K562 (cell line): ENCODE results near the gene PSRC1. TPM values are rescaled to one million over a fixed set of nuclear protein-coding genes. Genes with fewer than 3 reads are reported as not detected.

ENCODE experiments used
- ATF7 ChIP-seq: fragments of 450-650 bp; IDR thresholded peaks from 2 replicates; pipeline ENCODE4 v1.7.1; 2014; ENCODE audit warnings: mild to moderate bottlenecking, moderate library complexity
- BCL6 ChIP-seq: fragments of 250-450 bp; sonication (Bioruptor Pico); IDR thresholded peaks from 2 replicates; pipeline ENCODE4 v1.4.0; 2020
- CBFA2T3 ChIP-seq: fragments of 450-650 bp; IDR thresholded peaks from 2 replicates; pipeline ENCODE4 v1.6.1; 2017
- CREBBP ChIP-seq: IDR thresholded peaks from one replicate; pipeline ENCODE4 v1.6.1; 2012; ENCODE audit warnings: low read depth, mild to moderate bottlenecking, control low read depth, inconsistent platforms, low read length
- EP400 ChIP-seq: fragments of 450-650 bp; IDR thresholded peaks from 2 replicates; pipeline ENCODE4 v1.6.1; 2017; ENCODE audit warnings: antibody characterized with exemption, mild to moderate bottlenecking, moderate library complexity
- ETV5 ChIP-seq: sonication (generic); formaldehyde crosslinking; IDR thresholded peaks from 2 replicates; pipeline ENCODE4 v1.4.0; 2020; ENCODE audit warnings: low read depth, mild to moderate bottlenecking, missing genetic modification reagents
- ETV6 ChIP-seq, 3 experiments: fragments of 150-350 bp in 1 of 3; sonication (generic) in 1 of 3; formaldehyde crosslinking in 1 of 3; IDR thresholded peaks; 2 replicates each; pipeline versions ENCODE4 v1.6.1 to v1.8.0; 2014 to 2022; ENCODE audit warnings: borderline replicate concordance in 2 of 3, low read depth in 2 of 3, antibody characterized with exemption in 1 of 3, low read length in 1 of 3, mild to moderate bottlenecking in 1 of 3, missing genetic modification reagents in 1 of 3
- GABPA ChIP-seq: fragments of 200-800 bp; sonication (Bioruptor generic); conservative IDR thresholded peaks from 2 replicates; pipeline ENCODE4 v1.6.1; 2016; ENCODE audit warnings: low read depth, missing genetic modification characterization, missing compliant biosample characterization
- LEF1 ChIP-seq: fragments of 450-650 bp; IDR thresholded peaks from 2 replicates; pipeline ENCODE4 v1.6.1; 2016; ENCODE audit warnings: mild to moderate bottlenecking
- MYC ChIP-seq, 2 experiments: fragments of 250-450 bp in 1 of 2; sonication (Bioruptor Pico) in 1 of 2; IDR thresholded peaks; 2 replicates each; pipeline versions ENCODE4 v1.5.1 to v1.6.1; 2012 to 2021; ENCODE audit warnings: low read depth in 2 of 2, borderline replicate concordance in 1 of 2, improper control_type of control experiment in 1 of 2, low read length in 1 of 2, mild to moderate bottlenecking in 1 of 2, moderate library complexity in 1 of 2
- NFATC3 ChIP-seq: fragments of 450-650 bp; IDR thresholded peaks from 2 replicates; pipeline ENCODE4 v1.6.1; 2017; ENCODE audit warnings: mild to moderate bottlenecking
- PHB ChIP-seq: fragments of 250-450 bp; sonication (Bioruptor Pico); IDR thresholded peaks from 2 replicates; pipeline ENCODE4 v1.5.0; 2021
- POLR2A ChIP-seq: fragments of 450-650 bp; conservative IDR thresholded peaks from 2 replicates; pipeline ENCODE4 v1.6.1; 2016
- POLR2H ChIP-seq: IDR thresholded peaks from 2 replicates; pipeline ENCODE4 v1.6.1; 2016; ENCODE audit warnings: missing genetic modification characterization, low read depth, mild to moderate bottlenecking, control low read depth, missing compliant biosample characterization, moderate library complexity
- PTRF ChIP-seq: fragments of 450-650 bp; IDR thresholded peaks from 2 replicates; pipeline ENCODE4 v1.6.1; 2016; ENCODE audit warnings: mild to moderate bottlenecking, missing genetic modification characterization, missing compliant biosample characterization
- RAD51 ChIP-seq: fragments of 450-650 bp; IDR thresholded peaks from 2 replicates; pipeline ENCODE4 v1.7.1; 2016; ENCODE audit warnings: low read depth, mild to moderate bottlenecking, borderline replicate concordance
- SMAD3 ChIP-seq: fragments of 450-650 bp; formaldehyde crosslinking; conservative IDR thresholded peaks from 2 replicates; pipeline ENCODE4 v1.4.0; 2020; ENCODE audit warnings: mild to moderate bottlenecking
- SMARCB1 ChIP-seq: IDR thresholded peaks from 2 replicates; pipeline ENCODE4 v1.6.1; 2011; ENCODE audit warnings: improper control_type of control experiment, low read depth; ENCODE audit not compliant: insufficient read length
- STAG1 ChIP-seq: sonication (generic); formaldehyde crosslinking; IDR thresholded peaks from 2 replicates; pipeline ENCODE4 v1.5.0; 2020; ENCODE audit warnings: missing genetic modification reagents, borderline replicate concordance
- SUPT5H ChIP-seq: fragments of 450-650 bp; IDR thresholded peaks from 2 replicates; pipeline ENCODE4 v1.6.1; 2016
- ZBTB1 ChIP-seq: sonication (generic); formaldehyde crosslinking; IDR thresholded peaks from 2 replicates; pipeline ENCODE4 v1.8.1; 2023; ENCODE audit warnings: missing genetic modification reagents, low read depth, mild to moderate bottlenecking, borderline replicate concordance
- ZNF263 ChIP-seq: sonication (generic); formaldehyde crosslinking; IDR thresholded peaks from 2 replicates; pipeline ENCODE4 v1.8.0; 2022; ENCODE audit warnings: mild to moderate bottlenecking, missing genetic modification reagents, borderline replicate concordance
- ZNF431 ChIP-seq: sonication (generic); formaldehyde crosslinking; IDR thresholded peaks from 2 replicates; pipeline ENCODE4 v1.8.0; 2022; ENCODE audit warnings: mild to moderate bottlenecking, missing genetic modification reagents
- ZNF445 ChIP-seq: fragments of 250-450 bp; sonication (Bioruptor Pico); IDR thresholded peaks from 2 replicates; pipeline ENCODE4 v1.4.0; 2020; ENCODE audit warnings: low read depth, mild to moderate bottlenecking, moderate library complexity
- polyA plus RNA-seq, 8 experiments: library from polyadenylated mRNA; depleted of rRNA in 4 of 8; stranded (reverse) in 5 of 8; unstranded in 3 of 8; fragments of >200 nt; fragmentation: Nextera tagmentation in 2 of 8; fragmentation: Illumina TruSeq in 1 of 8; extraction: Ambion mirVana in 2 of 8; extraction: Trizol in 1 of 8; gene quantifications; 2 replicates each; pipeline versions ENCODE4 v1.2.1 to v1.2.3, GENCODE V29; 2011 to 2014; ENCODE audit warnings: inconsistent platforms in 1 of 8, missing spikeins in 1 of 8
- total RNA-seq, 7 experiments: library from RNA; depleted of rRNA in 6 of 7; stranded (reverse); fragments of >200 nt in 6 of 7; fragmentation: Illumina TruSeq in 2 of 7; extraction: Trizol in 2 of 7; gene quantifications; 2 replicates each; pipeline versions ENCODE4 v1.2.1 to v1.2.3, GENCODE V29; 2011 to 2021; ENCODE audit warnings: low replicate concordance in 1 of 7
- TF ChIP-seq, protein P1 (sequence below): sonication (generic); IDR thresholded peaks from 2 replicates; pipeline ENCODE4 v1.6.1; 2016
- TF ChIP-seq, protein P2 (sequence below): fragments of 250-450 bp; sonication (Bioruptor Pico); IDR thresholded peaks from 2 replicates; pipeline ENCODE4 v1.5.0; 2021
- TF ChIP-seq, protein P3 (sequence below): fragments of 450-650 bp; IDR thresholded peaks from 2 replicates; pipeline ENCODE4 v1.6.1; 2016; ENCODE audit warnings: antibody characterized with exemption
- TF ChIP-seq, protein P4 (sequence below): fragments of 450-650 bp; formaldehyde crosslinking; IDR thresholded peaks from 2 replicates; pipeline ENCODE4 v1.4.0; 2022; ENCODE audit warnings: missing genetic modification characterization

The PSRC1 gene
- total and polyA plus RNA-seq, 9 of the 15 experiments (the other 6 are each of a cell fraction or from before 2014, with no cell fraction given): 6.5 to 65.2 (median 39.3) TPM

DNA sequence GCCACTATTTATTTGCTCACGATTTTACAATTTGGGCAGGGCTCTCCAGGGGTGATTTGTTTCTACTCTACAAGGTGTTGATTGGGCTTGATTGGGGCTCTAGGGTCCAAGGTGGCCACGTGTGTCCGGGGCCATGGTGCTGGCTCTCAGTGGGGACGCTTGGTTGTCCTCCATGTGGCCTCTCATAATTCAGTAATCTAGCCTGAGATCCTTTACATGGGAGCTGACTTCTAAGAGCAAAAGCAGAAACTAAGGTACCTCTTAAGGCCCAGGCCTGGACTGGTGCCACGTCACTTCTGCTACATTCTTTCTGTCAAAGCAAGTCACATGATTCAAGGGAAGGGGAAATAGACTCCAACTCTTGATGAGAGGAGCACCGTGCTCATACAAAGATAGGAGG, 8.1 kb upstream of the PSRC1 start (continued):
- TF ChIP-seq EP400: peak; percentile 64
- TF ChIP-seq ATF7: no peak
- no peak for TF ChIP-seq GABPA
- TF ChIP-seq SMAD3 (CRISPR knock-in tag): 0 out of 2 replicates have a peak, but pooled peaks have one; percentile 67
- no peak for TF ChIP-seq ZNF263 (CRISPR knock-in tag)
- TF ChIP-seq ZNF445 (CRISPR knock-in tag): no peak
- no peak for TF ChIP-seq POLR2A
- no peak for TF ChIP-seq LEF1
- TF ChIP-seq ZBTB1 (CRISPR knock-in tag): no peak
- no peak for TF ChIP-seq SUPT5H
- TF ChIP-seq PHB: no peak
- TF ChIP-seq, protein P1, sequence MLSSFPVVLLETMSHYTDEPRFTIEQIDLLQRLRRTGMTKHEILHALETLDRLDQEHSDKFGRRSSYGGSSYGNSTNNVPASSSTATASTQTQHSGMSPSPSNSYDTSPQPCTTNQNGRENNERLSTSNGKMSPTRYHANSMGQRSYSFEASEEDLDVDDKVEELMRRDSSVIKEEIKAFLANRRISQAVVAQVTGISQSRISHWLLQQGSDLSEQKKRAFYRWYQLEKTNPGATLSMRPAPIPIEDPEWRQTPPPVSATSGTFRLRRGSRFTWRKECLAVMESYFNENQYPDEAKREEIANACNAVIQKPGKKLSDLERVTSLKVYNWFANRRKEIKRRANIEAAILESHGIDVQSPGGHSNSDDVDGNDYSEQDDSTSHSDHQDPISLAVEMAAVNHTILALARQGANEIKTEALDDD: no peak
- TF ChIP-seq CREBBP: no peak
- no peak for TF ChIP-seq NFATC3
- no peak for TF ChIP-seq PTRF (tag)
- no peak for TF ChIP-seq BCL6 (CRISPR knock-in tag)
- no peak for TF ChIP-seq MYC (IDR thresholded peaks at IDR 0.05; ENCODE audit: low read depth, low read length)
- TF ChIP-seq MYC (CRISPR knock-in tag; IDR thresholded peaks at IDR 0.05; ENCODE audit: borderline replicate concordance, low read depth): no peak; the same call in 1 of the 2 replicates
- no peak for TF ChIP-seq CBFA2T3
- TF ChIP-seq ETV5: no peak
- TF ChIP-seq STAG1 (CRISPR knock-in tag): no peak
- no peak for TF ChIP-seq POLR2H (tag)
- no peak for TF ChIP-seq ETV6 (IDR thresholded peaks at IDR 0.05; ENCODE audit: borderline replicate concordance in 1 of 2, low read depth in 2 of 2, low read length in 1 of 2)
- TF ChIP-seq ETV6 (CRISPR knock-in tag; IDR thresholded peaks at IDR 0.05; ENCODE audit: borderline replicate concordance): no peak
- no peak for TF ChIP-seq SMARCB1
- TF ChIP-seq, protein P2, sequence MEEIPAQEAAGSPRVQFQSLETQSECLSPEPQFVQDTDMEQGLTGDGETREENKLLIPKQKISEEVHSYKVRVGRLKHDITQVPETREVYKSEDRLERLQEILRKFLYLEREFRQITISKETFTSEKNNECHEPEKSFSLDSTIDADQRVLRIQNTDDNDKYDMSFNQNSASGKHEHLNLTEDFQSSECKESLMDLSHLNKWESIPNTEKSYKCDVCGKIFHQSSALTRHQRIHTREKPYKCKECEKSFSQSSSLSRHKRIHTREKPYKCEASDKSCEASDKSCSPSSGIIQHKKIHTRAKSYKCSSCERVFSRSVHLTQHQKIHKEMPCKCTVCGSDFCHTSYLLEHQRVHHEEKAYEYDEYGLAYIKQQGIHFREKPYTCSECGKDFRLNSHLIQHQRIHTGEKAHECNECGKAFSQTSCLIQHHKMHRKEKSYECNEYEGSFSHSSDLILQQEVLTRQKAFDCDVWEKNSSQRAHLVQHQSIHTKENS (CRISPR knock-in tag): no peak
- TF ChIP-seq ZNF431: no peak
- TF ChIP-seq, protein P3, sequence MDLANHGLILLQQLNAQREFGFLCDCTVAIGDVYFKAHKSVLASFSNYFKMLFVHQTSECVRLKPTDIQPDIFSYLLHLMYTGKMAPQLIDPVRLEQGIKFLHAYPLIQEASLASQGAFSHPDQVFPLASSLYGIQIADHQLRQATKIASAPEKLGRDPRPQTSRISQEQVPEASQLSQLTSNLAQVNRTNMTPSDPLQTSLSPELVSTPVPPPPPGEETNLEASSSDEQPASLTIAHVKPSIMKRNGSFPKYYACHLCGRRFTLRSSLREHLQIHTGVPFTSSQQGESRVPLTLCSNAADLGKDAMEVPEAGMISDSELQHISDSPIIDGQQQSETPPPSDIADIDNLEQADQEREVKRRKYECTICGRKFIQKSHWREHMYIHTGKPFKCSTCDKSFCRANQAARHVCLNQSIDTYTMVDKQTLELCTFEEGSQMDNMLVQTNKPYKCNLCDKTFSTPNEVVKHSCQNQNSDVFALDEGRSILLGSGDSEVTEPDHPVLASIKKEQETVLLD: no peak
- TF ChIP-seq, protein P4, sequence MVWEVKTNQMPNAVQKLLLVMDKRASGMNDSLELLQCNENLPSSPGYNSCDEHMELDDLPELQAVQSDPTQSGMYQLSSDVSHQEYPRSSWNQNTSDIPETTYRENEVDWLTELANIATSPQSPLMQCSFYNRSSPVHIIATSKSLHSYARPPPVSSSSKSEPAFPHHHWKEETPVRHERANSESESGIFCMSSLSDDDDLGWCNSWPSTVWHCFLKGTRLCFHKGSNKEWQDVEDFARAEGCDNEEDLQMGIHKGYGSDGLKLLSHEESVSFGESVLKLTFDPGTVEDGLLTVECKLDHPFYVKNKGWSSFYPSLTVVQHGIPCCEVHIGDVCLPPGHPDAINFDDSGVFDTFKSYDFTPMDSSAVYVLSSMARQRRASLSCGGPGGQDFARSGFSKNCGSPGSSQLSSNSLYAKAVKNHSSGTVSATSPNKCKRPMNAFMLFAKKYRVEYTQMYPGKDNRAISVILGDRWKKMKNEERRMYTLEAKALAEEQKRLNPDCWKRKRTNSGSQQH (CRISPR knock-in tag): no peak
- peak; percentile 72 for TF ChIP-seq RAD51
